HEK293 (cell line): ENCODE results near the gene FXYD2.

Experiments used
- CTCF ChIA-PET: fragments of 350-600 bp; formaldehyde crosslinking; extraction: SDS; loops from one replicate; lab custom pipeline; 2021; ENCODE audit warnings: antibody characterized with exemption; lab: Yijun Ruan, JAX
- POLR2A ChIA-PET: fragments of 300-600 bp; formaldehyde crosslinking; extraction: SDS; loops from one replicate; lab custom pipeline; 2020; ENCODE audit warnings: antibody characterized with exemption, inconsistent platforms; lab: Yijun Ruan, JAX
- H3K27ac ChIP-seq: fragments of 200-500 bp; sonication (Bioruptor generic); 2 replicates; pipeline ENCODE4 v1.5.1; 2014; ENCODE audit warnings: low read depth, low read length, control low read depth, inconsistent platforms; ENCODE audit errors: extremely low read depth
- H3K36me3 ChIP-seq, 2 experiments: fragments of 200-500 bp in 1 of 2; sonication (Bioruptor generic) in 1 of 2; 1 replicate in 1 of 2; 2 replicates in 1 of 2; pipeline ENCODE4 v1.5.1; 2014 to 2017; ENCODE audit warnings: inconsistent platforms in 2 of 2, low read length in 2 of 2; ENCODE audit not compliant: control insufficient read depth in 2 of 2, insufficient read depth in 1 of 2
- H3K4me1 ChIP-seq: fragments of 200-500 bp; sonication (Bioruptor generic); 2 replicates; pipeline ENCODE4 v1.5.1; 2014; ENCODE audit warnings: mild to moderate bottlenecking, low read length, inconsistent platforms; ENCODE audit not compliant: control insufficient read depth, insufficient read depth
- H3K4me3 ChIP-seq: 2 replicates; pipeline ENCODE4 v1.5.1; 2011; ENCODE audit warnings: low read depth, mild to moderate bottlenecking, control low read depth, low read length, moderate library complexity
- H3K9me3 ChIP-seq: fragments of 200-500 bp; sonication (Bioruptor generic); 2 replicates; pipeline ENCODE4 v1.5.1; 2014; ENCODE audit warnings: low read depth, low read length, inconsistent platforms; ENCODE audit not compliant: control insufficient read depth, insufficient read depth
- AEBP2 ChIP-seq: fragments of 450-650 bp; formaldehyde crosslinking; IDR thresholded peaks from 2 replicates; pipeline ENCODE4 v1.5.1; 2016; ENCODE audit warnings: missing biosample characterization, missing genetic modification characterization, borderline replicate concordance
- HOXA7 ChIP-seq: sonication (generic); formaldehyde crosslinking; IDR thresholded peaks from 2 replicates; pipeline ENCODE4 v1.8.1; 2022; ENCODE audit warnings: missing genetic modification reagents, borderline replicate concordance
- KLF10 ChIP-seq: fragments of 450-650 bp; IDR thresholded peaks from 2 replicates; pipeline ENCODE4 v1.5.1; 2018; ENCODE audit warnings: missing biosample characterization, mild to moderate bottlenecking, missing genetic modification characterization
- ZFP37 ChIP-seq: fragments of 450-650 bp; formaldehyde crosslinking; IDR thresholded peaks from 2 replicates; pipeline ENCODE4 v1.5.1; 2016; ENCODE audit warnings: missing biosample characterization, missing genetic modification characterization
- ZIC2 ChIP-seq: fragments of 450-650 bp; formaldehyde crosslinking; IDR thresholded peaks from 2 replicates; pipeline ENCODE4 v1.5.1; 2016; ENCODE audit warnings: missing biosample characterization, missing genetic modification characterization
- ZNF112 ChIP-seq: fragments of 450-650 bp; formaldehyde crosslinking; IDR thresholded peaks from 2 replicates; pipeline ENCODE4 v1.5.0; 2017; ENCODE audit warnings: missing biosample characterization, missing genetic modification characterization
- ZNF121 ChIP-seq: fragments of 450-650 bp; formaldehyde crosslinking; IDR thresholded peaks from 2 replicates; pipeline ENCODE4 v1.5.1; 2016; ENCODE audit warnings: missing biosample characterization, missing genetic modification characterization
- ZNF132 ChIP-seq: fragments of 450-650 bp; formaldehyde crosslinking; IDR thresholded peaks from 2 replicates; pipeline ENCODE4 v1.5.1; 2017; ENCODE audit warnings: missing biosample characterization, missing genetic modification characterization, borderline replicate concordance
- ZNF148 ChIP-seq: fragments of 450-650 bp; formaldehyde crosslinking; IDR thresholded peaks from 2 replicates; pipeline ENCODE4 v1.5.0; 2017; ENCODE audit warnings: missing biosample characterization, missing genetic modification characterization, borderline replicate concordance
- ZNF2 ChIP-seq: fragments of 450-650 bp; formaldehyde crosslinking; IDR thresholded peaks from 2 replicates; pipeline ENCODE4 v1.5.1; 2016; ENCODE audit warnings: missing biosample characterization, missing genetic modification characterization
- ZNF202 ChIP-seq: fragments of 450-650 bp; formaldehyde crosslinking; IDR thresholded peaks from 2 replicates; pipeline ENCODE4 v1.5.1; 2016; ENCODE audit warnings: missing biosample characterization, missing genetic modification characterization, borderline replicate concordance
- ZNF391 ChIP-seq: fragments of 450-650 bp; formaldehyde crosslinking; IDR thresholded peaks from 2 replicates; pipeline ENCODE4 v1.5.1; 2016; ENCODE audit warnings: low read depth, missing biosample characterization, missing genetic modification characterization, borderline replicate concordance
- ZNF549 ChIP-seq: fragments of 450-650 bp; IDR thresholded peaks from 2 replicates; pipeline ENCODE4 v1.5.1; 2018; ENCODE audit warnings: missing biosample characterization, missing genetic modification characterization, mild to moderate bottlenecking, inconsistent platforms, moderate library complexity
- ZNF624 ChIP-seq: fragments of 450-650 bp; formaldehyde crosslinking; IDR thresholded peaks from 2 replicates; pipeline ENCODE4 v1.5.1; 2017; ENCODE audit warnings: missing biosample characterization, missing genetic modification characterization
- ZNF830 ChIP-seq: fragments of 450-650 bp; IDR thresholded peaks from 2 replicates; pipeline ENCODE4 v1.5.0; 2018; ENCODE audit warnings: missing biosample characterization, missing genetic modification characterization, low read depth, mild to moderate bottlenecking, moderate library complexity
- ZSCAN5A ChIP-seq: fragments of 450-650 bp; formaldehyde crosslinking; IDR thresholded peaks from 2 replicates; pipeline ENCODE4 v1.5.1; 2016; ENCODE audit warnings: missing biosample characterization, missing genetic modification characterization
- TF ChIP-seq, protein P1 (sequence below): fragments of 450-650 bp; formaldehyde crosslinking; IDR thresholded peaks from 2 replicates; pipeline ENCODE4 v1.5.1; 2017; ENCODE audit warnings: missing biosample characterization, missing genetic modification characterization

The FXYD2 gene

GRCh38 chr11:117824571-117825537 lies at the start of gene FXYD2:
FXYD2 (minus strand) TSS chr11:117824744; CDS start chr11:117824678, 66 bp downstream.
- ChIA-PET POLR2A (no interaction called here), CTCF (interaction anchor here (0.6 to 3.8 kb wide), 6 partner anchors 17 to 1484 kb away, joined by 3 to 21 read pairs (median 5); partner anchors contain the start of gene SCN2B)
- Histone ChIP-seq H3K9me3 (no peaks in the 10 kb centered on the region), H3K4me3 (no peak within 1 kb of the TSS), H3K36me3 (no peaks in the 10 kb centered on the region), H3K4me1 (no peaks in the 10 kb centered on the region), H3K27ac (no peak within 1 kb of the TSS)
- TF ChIP-seq ZFP37 (tag by site-specific recombination): no peak
- TF ChIP-seq ZIC2 (tag by site-specific recombination): peak; percentile 20; the same call in 1 of the 2 replicates

DNA sequence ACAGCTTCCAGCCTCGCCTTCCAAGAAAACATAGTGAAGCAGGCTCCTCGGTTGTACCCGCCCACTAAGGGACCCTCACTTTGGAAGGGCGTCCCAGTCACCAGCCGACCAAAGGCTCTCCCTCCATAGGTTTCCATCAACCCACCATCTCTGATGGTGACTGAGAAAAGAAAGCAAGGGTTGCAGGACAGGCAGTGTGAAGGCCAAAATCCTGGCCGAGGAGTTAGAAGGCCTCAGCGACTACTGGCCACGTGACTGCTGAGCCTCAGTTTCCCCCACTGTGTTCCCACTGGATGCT lies 49.2 kb upstream of the FXYD2 start:
- no peaks in the 10 kb centered on the region for H3K36me3 ChIP-seq
- TF ChIP-seq AEBP2 (tag by site-specific recombination): no peak
- TF ChIP-seq ZNF112: no peak
- TF ChIP-seq ZSCAN5A (tag by site-specific recombination): no peak
- no peak for TF ChIP-seq ZNF148 (tag by site-specific recombination)
- no peak for TF ChIP-seq HOXA7 (CRISPR knock-in tag)
- TF ChIP-seq ZNF2: no peak
- no peak for TF ChIP-seq ZNF132 (tag by site-specific recombination)
- TF ChIP-seq, protein P1, sequence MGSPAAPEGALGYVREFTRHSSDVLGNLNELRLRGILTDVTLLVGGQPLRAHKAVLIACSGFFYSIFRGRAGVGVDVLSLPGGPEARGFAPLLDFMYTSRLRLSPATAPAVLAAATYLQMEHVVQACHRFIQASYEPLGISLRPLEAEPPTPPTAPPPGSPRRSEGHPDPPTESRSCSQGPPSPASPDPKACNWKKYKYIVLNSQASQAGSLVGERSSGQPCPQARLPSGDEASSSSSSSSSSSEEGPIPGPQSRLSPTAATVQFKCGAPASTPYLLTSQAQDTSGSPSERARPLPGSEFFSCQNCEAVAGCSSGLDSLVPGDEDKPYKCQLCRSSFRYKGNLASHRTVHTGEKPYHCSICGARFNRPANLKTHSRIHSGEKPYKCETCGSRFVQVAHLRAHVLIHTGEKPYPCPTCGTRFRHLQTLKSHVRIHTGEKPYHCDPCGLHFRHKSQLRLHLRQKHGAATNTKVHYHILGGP (tag by site-specific recombination): no peak
- TF ChIP-seq ZNF830: no peak
- TF ChIP-seq KLF10: no peak
- no peak for TF ChIP-seq ZNF624 (tag by site-specific recombination)
- TF ChIP-seq ZNF202: no peak
- TF ChIP-seq ZNF549 (tag by site-specific recombination): no peak
- TF ChIP-seq ZNF121: no peak
- no peak for TF ChIP-seq ZNF391 (tag by site-specific recombination)
- H3K9me3 ChIP-seq: no peaks in the 10 kb centered on the region
- H3K4me1 ChIP-seq: no peaks in the 10 kb centered on the region
- H3K27ac ChIP-seq: no peak overlapping the region
- ChIA-PET CTCF (no interaction called here), POLR2A (no interaction called here)
- H3K4me3 ChIP-seq: no peak overlapping the region
